Activated B cell treated with CpG ODN at 0.5 μM for 24 hours (primary cell): ENCODE results near the gene TBX10. TPM values are rescaled to one million over a fixed set of nuclear protein-coding genes. Genes with fewer than 3 reads are reported as not detected.

Experiments
- ATAC-seq: fragments of 200-7000 bp; cut with Tn5 transposase; one replicate; pipeline ENCODE4 v1.10.0; 2021; ENCODE audit warnings: low read depth, mild to moderate bottlenecking, moderate library complexity
- CTCF ChIA-PET: fragments of 350-600 bp; sonication (Branson Sonifier 250); formaldehyde crosslinking; loops from one replicate; lab custom pipeline; 2021; ENCODE audit warnings: antibody characterized with exemption; lab: Charles Lee
- POLR2A ChIA-PET: fragments of 350-600 bp; sonication (Branson Sonifier 250); formaldehyde crosslinking; loops from one replicate; lab custom pipeline; 2021; ENCODE audit warnings: antibody characterized with exemption; lab: Charles Lee
- DNase-seq: peaks from one replicate; pipeline ENCODE4 v3.0.0; 2022
- H3K27ac Mint-ChIP-seq: one replicate; pipeline ENCODE4 v1.8.0; 2020; ENCODE audit warnings: mixed read lengths
- H3K27me3 Mint-ChIP-seq: one replicate; pipeline ENCODE4 v1.8.0; 2021; ENCODE audit warnings: mixed read lengths
- H3K36me3 Mint-ChIP-seq: one replicate; pipeline ENCODE4 v1.8.0; 2021; ENCODE audit warnings: low read depth, mixed read lengths
- H3K4me1 Mint-ChIP-seq: one replicate; pipeline ENCODE4 v1.8.0; 2021; ENCODE audit warnings: mixed read lengths
- H3K4me3 Mint-ChIP-seq: one replicate; pipeline ENCODE4 v1.8.0; 2020; ENCODE audit warnings: mild to moderate bottlenecking, mixed read lengths
- H3K9me3 Mint-ChIP-seq: one replicate; pipeline ENCODE4 v1.8.0; 2020; ENCODE audit warnings: mixed read lengths
- intact Hi-C: fragments of 100-400 bp; cut with micrococcal nuclease; formaldehyde crosslinking; loops from one replicate; pipeline ENCODE4 v1.15.1; 2024
- total RNA-seq: library from RNA; stranded (reverse); gene quantifications from 2 replicates; pipeline ENCODE4 v1.2.3, GENCODE V29; 2022
- TF ChIP-seq, protein P1 (sequence below): fragments of 200-600 bp; IDR thresholded peaks from one replicate; pipeline ENCODE4 v1.8.0; 2022; ENCODE audit warnings: antibody characterized with exemption, mild to moderate bottlenecking

Gene TBX10
- total RNA-seq, 1 donor from 2014 or later = not detected

DNA sequence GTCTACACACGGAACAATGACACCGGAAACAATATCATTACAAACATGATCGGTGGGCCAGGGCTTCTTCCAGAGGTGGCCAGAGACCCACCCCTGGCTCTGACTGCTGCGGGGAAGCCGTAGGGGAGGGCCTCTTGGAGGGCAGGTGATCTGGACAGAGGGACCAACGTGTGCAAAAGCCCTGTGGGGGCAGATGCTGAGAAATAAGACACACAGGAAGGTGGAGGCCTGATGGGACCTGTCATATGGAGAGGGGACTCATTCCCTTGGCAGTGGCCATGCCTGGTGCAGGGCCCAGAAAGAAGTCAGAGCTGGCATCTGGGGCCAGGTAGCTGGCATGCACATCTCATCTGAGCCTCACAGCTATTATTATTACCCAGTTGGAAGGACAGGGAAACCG is 33.8 kb upstream of the TBX10 start:
- intact Hi-C loops = no loop called here
- Mint-ChIP-seq H3K27me3 (peaks cover 22% of the 10 kb centered on the region), H3K27ac (no peak overlapping the region), H3K9me3 (peaks cover 2% of the 10 kb centered on the region), H3K4me3 (no peak overlapping the region), H3K4me1 (no peaks in the 10 kb centered on the region), H3K36me3 (no peaks in the 10 kb centered on the region)
- POLR2A ChIA-PET = no interaction called here
- CTCF ChIA-PET = no interaction called here
- no peak for DNase-seq
- ATAC-seq = no peak
- TF ChIP-seq, protein P1, sequence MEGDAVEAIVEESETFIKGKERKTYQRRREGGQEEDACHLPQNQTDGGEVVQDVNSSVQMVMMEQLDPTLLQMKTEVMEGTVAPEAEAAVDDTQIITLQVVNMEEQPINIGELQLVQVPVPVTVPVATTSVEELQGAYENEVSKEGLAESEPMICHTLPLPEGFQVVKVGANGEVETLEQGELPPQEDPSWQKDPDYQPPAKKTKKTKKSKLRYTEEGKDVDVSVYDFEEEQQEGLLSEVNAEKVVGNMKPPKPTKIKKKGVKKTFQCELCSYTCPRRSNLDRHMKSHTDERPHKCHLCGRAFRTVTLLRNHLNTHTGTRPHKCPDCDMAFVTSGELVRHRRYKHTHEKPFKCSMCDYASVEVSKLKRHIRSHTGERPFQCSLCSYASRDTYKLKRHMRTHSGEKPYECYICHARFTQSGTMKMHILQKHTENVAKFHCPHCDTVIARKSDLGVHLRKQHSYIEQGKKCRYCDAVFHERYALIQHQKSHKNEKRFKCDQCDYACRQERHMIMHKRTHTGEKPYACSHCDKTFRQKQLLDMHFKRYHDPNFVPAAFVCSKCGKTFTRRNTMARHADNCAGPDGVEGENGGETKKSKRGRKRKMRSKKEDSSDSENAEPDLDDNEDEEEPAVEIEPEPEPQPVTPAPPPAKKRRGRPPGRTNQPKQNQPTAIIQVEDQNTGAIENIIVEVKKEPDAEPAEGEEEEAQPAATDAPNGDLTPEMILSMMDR = no peak

DNA sequence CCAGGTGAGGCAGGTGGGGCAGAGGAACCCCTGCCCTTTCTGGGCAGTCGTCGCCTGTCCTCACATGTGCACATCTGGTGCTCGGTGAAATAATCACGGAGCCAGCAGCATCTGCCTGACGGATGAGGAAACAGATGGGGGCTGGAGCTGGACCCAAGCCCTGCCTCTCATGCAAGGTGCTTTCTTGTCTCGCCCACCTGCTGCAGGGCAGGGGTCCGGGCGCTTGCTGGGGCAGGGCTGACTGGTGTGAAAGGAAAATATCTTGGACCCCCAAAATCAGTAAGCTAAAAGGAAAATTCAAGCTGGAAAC is 31.6 kb upstream of the TBX10 start:
- POLR2A ChIA-PET = interaction anchor here (0.6 kb wide), 2 partner anchors 264 to 318 kb away, joined by 3 to 4 read pairs; no protein-coding TSS in a partner anchor
- intact Hi-C loops = no loop called here
- Mint-ChIP-seq H3K9me3 (no peaks in the 10 kb centered on the region), H3K4me1 (no peaks in the 10 kb centered on the region), H3K36me3 (no peaks in the 10 kb centered on the region), H3K27me3 (peaks cover 19% of the 10 kb centered on the region), H3K27ac (no peak overlapping the region), H3K4me3 (no peak overlapping the region)
- ATAC-seq = no peak
- CTCF ChIA-PET = interaction anchor here (0.8 kb wide), 1 partner anchor 27 kb away, joined by 4 read pairs; no protein-coding TSS in a partner anchor
- no peak for DNase-seq
- TF ChIP-seq, protein P1 = no peak

DNA sequence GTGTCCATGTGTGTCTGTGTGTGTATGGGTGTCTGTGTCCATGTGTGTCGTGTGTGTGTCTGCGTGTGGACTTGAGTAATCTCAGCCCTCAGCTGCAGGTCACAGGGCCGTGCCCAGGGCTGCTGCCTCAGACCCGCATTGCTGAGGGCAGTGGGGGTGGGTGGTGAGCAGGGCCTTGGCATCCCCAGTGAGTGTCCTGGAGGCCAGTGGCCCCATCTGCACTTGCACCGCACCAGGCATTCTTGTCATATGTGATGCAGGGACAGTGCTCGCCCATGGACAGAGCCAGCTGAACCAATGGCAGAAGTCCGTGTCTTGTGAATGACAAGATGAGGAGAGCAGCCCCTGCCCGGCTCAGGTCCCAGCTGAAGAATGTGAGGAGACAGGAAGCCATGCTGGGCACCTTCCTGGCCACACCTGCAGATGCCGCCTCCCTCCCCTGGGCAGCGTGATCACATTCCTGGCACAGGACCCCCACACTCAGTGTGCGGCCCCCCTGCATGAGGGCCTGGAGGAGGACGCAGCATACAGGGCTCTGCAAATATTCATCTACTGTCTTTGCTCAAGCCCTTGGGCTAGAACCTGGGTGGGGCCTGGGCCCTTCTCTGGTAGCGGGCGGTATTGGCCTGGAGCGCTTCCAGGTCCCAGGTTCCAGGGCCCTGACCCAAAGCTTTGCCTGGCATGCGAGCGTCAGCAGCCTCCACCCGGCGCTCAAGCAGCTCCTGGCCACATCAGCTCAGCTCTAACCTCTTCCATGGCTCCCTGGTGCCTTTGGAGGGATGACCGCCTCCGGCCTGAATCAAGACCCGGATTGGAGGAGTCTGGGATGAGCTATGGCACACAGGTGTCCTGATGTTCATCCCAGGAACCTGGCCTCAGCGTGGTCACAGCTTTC is 31.0 kb upstream of the TBX10 start:
- CTCF ChIA-PET = interaction anchor here (0.8 kb wide), 1 partner anchor 26 kb away, joined by 4 read pairs; no protein-coding TSS in a partner anchor
- no peak overlapping the region for H3K4me3 Mint-ChIP-seq
- ATAC-seq = no peak
- POLR2A ChIA-PET = no interaction called here
- H3K36me3 Mint-ChIP-seq = no peaks in the 10 kb centered on the region
- intact Hi-C loops = no loop called here
- DNase-seq = no peak
- TF ChIP-seq, protein P1 = no peak
- H3K27me3 Mint-ChIP-seq = peaks cover 18% of the 10 kb centered on the region
- no peaks in the 10 kb centered on the region for H3K9me3 Mint-ChIP-seq
- H3K27ac Mint-ChIP-seq = no peak overlapping the region
- H3K4me1 Mint-ChIP-seq = no peaks in the 10 kb centered on the region

DNA sequence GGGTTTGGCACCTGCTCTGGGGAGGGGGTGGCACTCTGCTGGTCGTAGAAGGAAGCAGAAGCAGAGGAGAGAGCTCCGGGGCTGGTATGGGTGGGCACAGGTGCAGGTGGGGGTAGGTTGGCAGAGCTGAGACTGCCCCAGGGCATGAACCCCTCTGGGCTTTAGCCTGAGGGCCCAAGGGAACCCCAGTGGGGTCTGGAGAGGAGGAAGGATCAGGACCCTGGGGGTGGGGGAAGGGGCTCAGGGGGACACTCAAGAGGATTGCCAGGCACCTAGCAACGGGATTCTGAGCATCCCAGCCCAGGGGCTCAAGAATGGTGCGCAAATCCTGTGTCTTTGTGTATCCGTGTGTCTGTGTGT is 28.6 kb upstream of the TBX10 start:
- Mint-ChIP-seq H3K4me3 (no peak overlapping the region), H3K36me3 (no peaks in the 10 kb centered on the region), H3K4me1 (no peaks in the 10 kb centered on the region), H3K27ac (no peak overlapping the region), H3K27me3 (peaks cover 1% of the 10 kb centered on the region), H3K9me3 (no peaks in the 10 kb centered on the region)
- DNase-seq (no peak), ATAC-seq (no peak)
- TF ChIP-seq, protein P1 = no peak
- CTCF ChIA-PET = interaction anchor here (1.0 to 1.7 kb wide), 3 partner anchors 17 to 24 kb away, joined by 3 to 6 read pairs (median 5); partner anchors contain the start of gene ACY3
- intact Hi-C loops = loop anchor here (5.0 kb wide), 1 partner anchor 39 kb away; no protein-coding TSS in a partner anchor
- POLR2A ChIA-PET = interaction anchor here (0.7 to 1.2 kb wide), 5 partner anchors 10 to 54 kb away, joined by 3 to 5 read pairs (median 3); partner anchors contain the start of gene NUDT8
